ENCODE data around the gene RUFY3.
"Not testable (repeated sequence)": the region's sequence is repeated elsewhere in the genome, so short reads cannot be mapped to it uniquely, and the experiment has no call there.

Gene RUFY3

GRCh38 chr4:70721747-70722146, at the start of gene RUFY3:
Gene RUFY3 (plus strand): TSS chr4:70721964. CDS start chr4:70722574, 610 bp downstream.
- peak; percentile 74 for DNase-seq

GRCh38 chr4:70674191-70674590, 47.6 kb upstream of the RUFY3 start:
- DNase-seq: no peak

GRCh38 chr4:70674731-70675130, 47.0 kb upstream of the RUFY3 start:
- DNase-seq: no peak

- no peak for DNase-seq
Observed at GRCh38 chr4:70676554-70677090, 45.1 kb upstream of the RUFY3 start.

- DNase-seq: no peak
Observed at GRCh38 chr4:70678383-70678999, 43.3 kb upstream of the RUFY3 start.

- no peak for DNase-seq
Observed at GRCh38 chr4:70680934-70681333, 40.8 kb upstream of the RUFY3 start.

GRCh38 chr4:70681704-70682103, 40.1 kb upstream of the RUFY3 start:
- no peak for DNase-seq

- not testable (repeated sequence) for DNase-seq
Observed at GRCh38 chr4:70682142-70682541, 39.6 kb upstream of the RUFY3 start.

- DNase-seq: no peak
Observed at GRCh38 chr4:70687392-70687791, 34.4 kb upstream of the RUFY3 start.

- peak; percentile 86 for DNase-seq
Observed at GRCh38 chr4:70687821-70688794, 33.7 kb upstream of the RUFY3 start, which contains the start of gene UTP3. Gene UTP3 (plus strand): TSS chr4:70688532. CDS start chr4:70688678, 146 bp downstream.

- no peak for DNase-seq
Observed at GRCh38 chr4:70688795-70689231, 33.0 kb upstream of the RUFY3 start.

- no peak for DNase-seq
Observed at GRCh38 chr4:70691661-70692060, 30.1 kb upstream of the RUFY3 start.

GRCh38 chr4:70694633-70695032, 27.1 kb upstream of the RUFY3 start:
- DNase-seq: not testable (repeated sequence)

- not testable (repeated sequence) for DNase-seq
Observed at GRCh38 chr4:70698435-70698834, 23.3 kb upstream of the RUFY3 start.

- no peak for DNase-seq
Observed at GRCh38 chr4:70700712-70701111, 21.1 kb upstream of the RUFY3 start.

- no peak for DNase-seq
Observed at GRCh38 chr4:70701271-70701670, 20.5 kb upstream of the RUFY3 start.

GRCh38 chr4:70702592-70702991, 19.2 kb upstream of the RUFY3 start:
- not testable (repeated sequence) for DNase-seq

- no peak for DNase-seq
Observed at GRCh38 chr4:70703619-70704214, 18.0 kb upstream of the RUFY3 start.

GRCh38 chr4:70704215-70704930, 17.4 kb upstream of the RUFY3 start:
- DNase-seq: peak; percentile 50

GRCh38 chr4:70704931-70705182, 16.9 kb upstream of the RUFY3 start:
- DNase-seq: no peak

- peak; percentile 57 for DNase-seq
Observed at GRCh38 chr4:70705183-70706043, 16.4 kb upstream of the RUFY3 start.

GRCh38 chr4:70706044-70706461, 15.7 kb upstream of the RUFY3 start:
- no peak for DNase-seq

Measured in NCI-H2171 (cell line).